HCT116 (cell line): ENCODE results near the gene TCF7. TPM values are rescaled to one million over a fixed set of nuclear protein-coding genes. Genes with fewer than 3 reads are reported as not detected.

Experiments
- ATAC-seq: fragments of 200-7000 bp; cut with Tn5 transposase; 2 replicates; pipeline ENCODE4 v1.9.1; 2020; ENCODE audit warnings: mild to moderate bottlenecking, moderate library complexity
- BruUV-seq: library from RNA; stranded (reverse); fragments of 400-500 nt; replicated peaks from 2 replicates; lab custom pipeline; 2021; lab: Mats Ljungman, UMichigan
- CTCF ChIA-PET: fragments of 300-600 bp; sonication (Branson Sonifier 250); formaldehyde crosslinking; loops from one replicate; lab custom pipeline; 2021; ENCODE audit warnings: antibody characterized with exemption; lab: Charles Lee
- POLR2A ChIA-PET: fragments of 300-600, 350-600 bp; sonication (Branson Sonifier 250); formaldehyde crosslinking; loops from one replicate; lab custom pipeline; 2021; ENCODE audit warnings: antibody characterized with exemption; lab: Charles Lee
- RAD21 ChIA-PET, 2 experiments: fragments of 300-600 bp; sonication (Branson Sonifier 250); formaldehyde crosslinking; loops; one replicate each; lab custom pipeline; 2023; ENCODE audit warnings: low total read pairs in 2 of 2; ENCODE audit not compliant: uncharacterized antibody in 2 of 2, unreplicated experiment in 2 of 2, low non-redundant PET in 1 of 2; lab: Charles Lee
- DNase-seq: peaks from one replicate; pipeline ENCODE4 v3.0.0-alpha.2; 2010; ENCODE audit warnings: low read depth, low spot score
- H2AFZ ChIP-seq: fragments of 200-600 bp; shearing (Covaris generic), sonication (generic); 2 replicates; pipeline ENCODE4 v1.6.1; 2017; ENCODE audit warnings: low read depth, mixed run types, mixed read lengths, antibody characterized with exemption, low read length; ENCODE audit not compliant: poor library complexity, severe bottlenecking
- H3K27ac ChIP-seq: 2 replicates; pipeline ENCODE4 v1.5.1; 2012; ENCODE audit warnings: low read depth, low read length
- H3K27me3 ChIP-seq: fragments of 200-600 bp; sonication (generic); 2 replicates; pipeline ENCODE4 v1.6.1; 2016; ENCODE audit warnings: mixed run types, low read length, mixed read lengths; ENCODE audit not compliant: insufficient read depth
- H3K36me3 ChIP-seq, 2 experiments: fragments of 200-500 bp in 1 of 2; fragments of 200-600 bp in 1 of 2; sonication (Bioruptor generic) in 1 of 2; sonication (generic) in 1 of 2; 2 replicates each; pipeline versions ENCODE4 v1.5.1 to v1.6.1; 2014 to 2016; ENCODE audit warnings: low read length in 2 of 2, inconsistent platforms in 1 of 2, mixed read lengths in 1 of 2, mixed run types in 1 of 2; ENCODE audit not compliant: insufficient read depth in 2 of 2, control insufficient read depth in 1 of 2
- H3K4me1 ChIP-seq, 2 experiments: fragments of 200-600 bp in 1 of 2; sonication (generic) in 1 of 2; 2 replicates each; pipeline versions ENCODE4 v1.5.1 to v1.6.1; 2012 to 2017; ENCODE audit warnings: low read length in 2 of 2, inconsistent platforms in 1 of 2, mild to moderate bottlenecking in 1 of 2, mixed read lengths in 1 of 2, mixed run types in 1 of 2, moderate library complexity in 1 of 2; ENCODE audit not compliant: insufficient read depth in 2 of 2, control insufficient read depth in 1 of 2
- H3K4me2 ChIP-seq: fragments of 200-600 bp; sonication (generic); 2 replicates; pipeline ENCODE4 v1.6.1; 2017; ENCODE audit warnings: mixed run types, low read length, mixed read lengths
- H3K4me3 ChIP-seq, 2 experiments: fragments of 200-600 bp in 1 of 2; sonication (generic) in 1 of 2; replicated peaks in 1 of 2; 2 replicates each; pipeline ENCODE4 v1.5.1; 2011 to 2016; ENCODE audit warnings: low read length in 2 of 2, control low read depth in 1 of 2, low read depth in 1 of 2, mild to moderate bottlenecking in 1 of 2, mixed read lengths in 1 of 2, mixed run types in 1 of 2
- H3K79me2 ChIP-seq: fragments of 200-600 bp; sonication (generic); 2 replicates; pipeline ENCODE4 v1.6.1; 2017; ENCODE audit warnings: mild to moderate bottlenecking, mixed run types, low read length, moderate library complexity, mixed read lengths; ENCODE audit not compliant: insufficient read depth
- H3K9ac ChIP-seq: fragments of 200-600 bp; sonication (generic); 2 replicates; pipeline ENCODE4 v1.6.1; 2016; ENCODE audit warnings: low read length, mixed read lengths
- H3K9me2 ChIP-seq: fragments of 200-600 bp; sonication (generic), shearing (Covaris generic); 2 replicates; pipeline ENCODE4 v1.6.1; 2017; ENCODE audit warnings: mixed run types, mild to moderate bottlenecking, moderate library complexity; ENCODE audit not compliant: insufficient read depth
- H3K9me3 ChIP-seq, 2 experiments: fragments of 200-500 bp in 1 of 2; fragments of 200-600 bp in 1 of 2; sonication (Bioruptor generic) in 1 of 2; sonication (generic) in 1 of 2; 2 replicates each; pipeline ENCODE4 v1.6.1; 2014 to 2017; ENCODE audit warnings: low read length in 2 of 2, mixed read lengths in 2 of 2, inconsistent platforms in 1 of 2, low read depth in 1 of 2, mild to moderate bottlenecking in 1 of 2, mixed run types in 1 of 2, moderate library complexity in 1 of 2; ENCODE audit not compliant: control insufficient read depth in 1 of 2, insufficient read depth in 1 of 2
- H4K20me1 ChIP-seq: fragments of 200-600 bp; sonication (generic), shearing (Covaris generic); 2 replicates; pipeline ENCODE4 v1.6.1; 2017; ENCODE audit warnings: mixed run types, mild to moderate bottlenecking, moderate library complexity; ENCODE audit not compliant: insufficient read depth
- ATF3 ChIP-seq: IDR thresholded peaks from 2 replicates; pipeline ENCODE4 v1.6.1; 2012
- CTCF ChIP-seq, 3 experiments: fragments of 200-600 bp in 1 of 3; sonication (generic) in 1 of 3; IDR thresholded peaks in 2 of 3; conservative IDR thresholded peaks in 1 of 3; 2 replicates each; pipeline ENCODE4 v1.5.1; 2012 to 2017; ENCODE audit warnings: low read depth in 2 of 3, low read length in 2 of 3, antibody characterized with exemption in 1 of 3, borderline replicate concordance in 1 of 3, control low read depth in 1 of 3, mild to moderate bottlenecking in 1 of 3, mixed read lengths in 1 of 3, mixed run types in 1 of 3, moderate library complexity in 1 of 3; ENCODE audit not compliant: insufficient read depth in 1 of 3
- EGR1 ChIP-seq: IDR thresholded peaks from 2 replicates; pipeline ENCODE4 v1.6.1; 2012; ENCODE audit warnings: low read depth
- EZH2 ChIP-seq: fragments of 200-600 bp; sonication (generic); IDR thresholded peaks from 2 replicates; pipeline ENCODE4 v1.6.1; 2017; ENCODE audit warnings: antibody characterized with exemption, mixed run types
- EZH2phosphoT487 ChIP-seq: fragments of 200-600 bp; IDR thresholded peaks from 2 replicates; pipeline ENCODE4 v1.6.1; 2018; ENCODE audit warnings: antibody characterized with exemption, borderline replicate concordance
- FOSL1 ChIP-seq: IDR thresholded peaks from 2 replicates; pipeline ENCODE4 v1.6.1; 2012; ENCODE audit warnings: low read depth
- JUND ChIP-seq: IDR thresholded peaks from 2 replicates; pipeline ENCODE4 v1.6.1; 2012
- MAX ChIP-seq: IDR thresholded peaks from 2 replicates; pipeline ENCODE4 v1.6.1; 2012
- POLR2A ChIP-seq: IDR thresholded peaks from 2 replicates; pipeline ENCODE4 v1.7.0; 2011; ENCODE audit warnings: borderline replicate concordance; ENCODE audit not compliant: insufficient read depth, insufficient read length; ENCODE audit errors: extremely low read depth
- POLR2AphosphoS5 ChIP-seq: IDR thresholded peaks from 2 replicates; pipeline ENCODE4 v1.6.1; 2011; ENCODE audit warnings: mild to moderate bottlenecking, low read depth, low read length, moderate library complexity
- REST ChIP-seq: IDR thresholded peaks from 2 replicates; pipeline ENCODE4 v1.6.1; 2012; ENCODE audit warnings: low read depth
- SRF ChIP-seq: IDR thresholded peaks from 2 replicates; pipeline ENCODE4 v1.6.1; 2012; ENCODE audit warnings: low read depth
- TCF7L2 ChIP-seq: IDR thresholded peaks from 2 replicates; pipeline ENCODE4 v1.7.0; 2011; ENCODE audit warnings: borderline replicate concordance, inconsistent platforms; ENCODE audit not compliant: insufficient read depth, insufficient read length; ENCODE audit errors: extremely low read depth
- ZBTB33 ChIP-seq: IDR thresholded peaks from 2 replicates; pipeline ENCODE4 v1.6.1; 2011; ENCODE audit warnings: mild to moderate bottlenecking, low read length, moderate library complexity; ENCODE audit not compliant: insufficient replicate concordance; ENCODE audit errors: extremely low read depth
- ZFX ChIP-seq: fragments of 450-650 bp; IDR thresholded peaks from 2 replicates; pipeline ENCODE4 v1.6.1; 2017
- ZNF274 ChIP-seq: fragments of 200-500 bp; sonication (Bioruptor generic); IDR thresholded peaks from 2 replicates; pipeline ENCODE4 v1.6.1; 2014; ENCODE audit warnings: mild to moderate bottlenecking, low read depth, low read length, inconsistent platforms
- intact Hi-C: fragments of 100-400 bp; cut with micrococcal nuclease; formaldehyde crosslinking; loops from 2 replicates; pipeline ENCODE4 v1.10.0; 2022
- total RNA-seq: library from RNA; stranded (reverse); gene quantifications from one replicate; pipeline ENCODE4 v1.2.1, GENCODE V29; 2021; ENCODE audit not compliant: unreplicated experiment

Gene TCF7
- total RNA-seq, 1 experiment from 2014 or later, result 17.8 TPM

- Histone ChIP-seq H3K9ac (no peak overlapping the region), H3K27me3 (no peaks in the 10 kb centered on the region), H3K4me1 (peaks cover 0 to under 1% of the 10 kb centered on the region in 2 experiments; a peak in 1 of 4 replicates), H3K27ac (no peak overlapping the region), H4K20me1 (no peaks in the 10 kb centered on the region), H3K4me3 (no peak overlapping the region), H3K4me2 (no peak overlapping the region), H3K36me3 (no peaks in the 10 kb centered on the region), H2AFZ (no peak overlapping the region), H3K9me2 (no peaks in the 10 kb centered on the region), H3K9me3 (no peaks in the 10 kb centered on the region), H3K79me2 (no peaks in the 10 kb centered on the region)
- no peak for DNase-seq
- no TSS peak for BruUV-seq
- no peak for ATAC-seq
- ChIA-PET POLR2A (interaction anchor here (1.4 kb wide), 1 partner anchor 106 kb away, joined by 3 read pairs; no protein-coding TSS in a partner anchor), RAD21 (interaction anchor here in 1 of 2 experiments (0.8 kb wide), 1 partner anchor 106 kb away, joined by 4 read pairs; no protein-coding TSS in a partner anchor), CTCF (interaction anchor here (1.0 to 1.7 kb wide), 2 partner anchors 106 to 404 kb away, joined by 3 to 11 read pairs; no protein-coding TSS in a partner anchor)
- intact Hi-C loops, result loop anchor here (5.0 to 10.0 kb wide), 2 partner anchors 44 to 401 kb away; partner anchors contain the start of gene PPP2CA
- TF ChIP-seq FOSL1, result no peak
- no peak for TF ChIP-seq ZNF274
- no peak for TF ChIP-seq POLR2A
- TF ChIP-seq ZBTB33, result no peak
- no peak for TF ChIP-seq TCF7L2
- TF ChIP-seq EGR1, result no peak
- TF ChIP-seq EZH2phosphoT487, result no peak
- no peak for TF ChIP-seq REST
- TF ChIP-seq CTCF (IDR thresholded peaks at IDR 0.05 in 2 of 3, conservative IDR thresholded peaks at IDR 0.05 in 1 of 3; ENCODE audit: borderline replicate concordance in 1 of 3, insufficient read depth in 1 of 3, low read depth in 2 of 3, low read length in 2 of 3), result no peak
- no peak for TF ChIP-seq SRF
- TF ChIP-seq MAX, result no peak
- no peak for TF ChIP-seq ATF3
- no peak for TF ChIP-seq EZH2
- TF ChIP-seq POLR2AphosphoS5, result no peak
- TF ChIP-seq JUND, result no peak
- TF ChIP-seq ZFX, result no peak
Measured at GRCh38 chr5:134183481-134183880, 69.0 kb downstream of the TCF7 start.
